Activated B cell treated with CpG ODN at 0.5 μM for 24 hours (primary cell): ENCODE measurements around the gene SUGCT. TPM values are rescaled to one million over a fixed set of nuclear protein-coding genes. Genes with fewer than 3 reads are reported as not detected.

Experiments
- ATAC-seq: fragments of 200-7000 bp; cut with Tn5 transposase; one replicate; pipeline ENCODE4 v1.10.0; 2021; ENCODE audit warnings: low read depth, mild to moderate bottlenecking, moderate library complexity
- CTCF ChIA-PET: fragments of 350-600 bp; sonication (Branson Sonifier 250); formaldehyde crosslinking; loops from one replicate; lab custom pipeline; 2021; ENCODE audit warnings: antibody characterized with exemption; lab: Charles Lee
- POLR2A ChIA-PET: fragments of 350-600 bp; sonication (Branson Sonifier 250); formaldehyde crosslinking; loops from one replicate; lab custom pipeline; 2021; ENCODE audit warnings: antibody characterized with exemption; lab: Charles Lee
- DNase-seq: peaks from one replicate; pipeline ENCODE4 v3.0.0; 2022
- H3K27ac Mint-ChIP-seq: one replicate; pipeline ENCODE4 v1.8.0; 2020; ENCODE audit warnings: mixed read lengths
- H3K27me3 Mint-ChIP-seq: one replicate; pipeline ENCODE4 v1.8.0; 2021; ENCODE audit warnings: mixed read lengths
- H3K36me3 Mint-ChIP-seq: one replicate; pipeline ENCODE4 v1.8.0; 2021; ENCODE audit warnings: low read depth, mixed read lengths
- H3K4me1 Mint-ChIP-seq: one replicate; pipeline ENCODE4 v1.8.0; 2021; ENCODE audit warnings: mixed read lengths
- H3K4me3 Mint-ChIP-seq: one replicate; pipeline ENCODE4 v1.8.0; 2020; ENCODE audit warnings: mild to moderate bottlenecking, mixed read lengths
- H3K9me3 Mint-ChIP-seq: one replicate; pipeline ENCODE4 v1.8.0; 2020; ENCODE audit warnings: mixed read lengths
- CTCF ChIP-seq: fragments of 200-600 bp; IDR thresholded peaks from one replicate; pipeline ENCODE4 v1.8.0; 2022; ENCODE audit warnings: antibody characterized with exemption, mild to moderate bottlenecking
- intact Hi-C: fragments of 100-400 bp; cut with micrococcal nuclease; formaldehyde crosslinking; loops from one replicate; pipeline ENCODE4 v1.15.1; 2024
- total RNA-seq: library from RNA; stranded (reverse); gene quantifications from 2 replicates; pipeline ENCODE4 v1.2.3, GENCODE V29; 2022

SUGCT gene
- total RNA-seq, 1 donor from 2014 or later = 1.3 TPM

GRCh38 chr7:40306596-40306995 is 171.8 kb downstream of the SUGCT start:
- ChIA-PET POLR2A (no interaction called here), CTCF (no interaction called here)
- Mint-ChIP-seq H3K36me3 (no peaks in the 10 kb centered on the region), H3K9me3 (no peaks in the 10 kb centered on the region), H3K27ac (no peak overlapping the region), H3K4me3 (no peak overlapping the region), H3K27me3 (no peaks in the 10 kb centered on the region), H3K4me1 (no peaks in the 10 kb centered on the region)
- no peak for TF ChIP-seq CTCF
- no peak for ATAC-seq
- DNase-seq = no peak
- intact Hi-C loops = no loop called here

GRCh38 chr7:40310258-40310657 is 175.5 kb downstream of the SUGCT start:
- ATAC-seq = no peak
- Mint-ChIP-seq H3K4me1 (no peaks in the 10 kb centered on the region), H3K36me3 (no peaks in the 10 kb centered on the region), H3K27ac (no peak overlapping the region), H3K27me3 (no peaks in the 10 kb centered on the region), H3K9me3 (no peaks in the 10 kb centered on the region), H3K4me3 (no peak overlapping the region)
- intact Hi-C loops = no loop called here
- no peak for TF ChIP-seq CTCF
- ChIA-PET POLR2A (no interaction called here), CTCF (no interaction called here)
- no peak for DNase-seq

GRCh38 chr7:40311307-40311706 is 176.5 kb downstream of the SUGCT start:
- ChIA-PET POLR2A (no interaction called here), CTCF (no interaction called here)
- no peak overlapping the region for H3K4me3 Mint-ChIP-seq
- ATAC-seq = no peak
- intact Hi-C loops = no loop called here
- no peaks in the 10 kb centered on the region for H3K9me3 Mint-ChIP-seq
- H3K27ac Mint-ChIP-seq = no peak overlapping the region
- DNase-seq = no peak
- H3K4me1 Mint-ChIP-seq = no peaks in the 10 kb centered on the region
- TF ChIP-seq CTCF = no peak
- no peaks in the 10 kb centered on the region for H3K27me3 Mint-ChIP-seq
- no peaks in the 10 kb centered on the region for H3K36me3 Mint-ChIP-seq

- ChIA-PET CTCF (no interaction called here), POLR2A (no interaction called here)
- TF ChIP-seq CTCF = no peak
- ATAC-seq (no peak), DNase-seq (no peak)
- no peak overlapping the region for H3K4me3 Mint-ChIP-seq
- no peaks in the 10 kb centered on the region for H3K27me3 Mint-ChIP-seq
- intact Hi-C loops = no loop called here
- H3K27ac Mint-ChIP-seq = no peak overlapping the region
- no peaks in the 10 kb centered on the region for H3K36me3 Mint-ChIP-seq
- no peaks in the 10 kb centered on the region for H3K9me3 Mint-ChIP-seq
- H3K4me1 Mint-ChIP-seq = no peaks in the 10 kb centered on the region
Measured at GRCh38 chr7:40315277-40315676, 180.5 kb downstream of the SUGCT start.

GRCh38 chr7:40316176-40316575 is 181.4 kb downstream of the SUGCT start:
- TF ChIP-seq CTCF = no peak
- Mint-ChIP-seq H3K4me3 (no peak overlapping the region), H3K27me3 (no peaks in the 10 kb centered on the region), H3K4me1 (no peaks in the 10 kb centered on the region), H3K27ac (no peak overlapping the region), H3K36me3 (no peaks in the 10 kb centered on the region), H3K9me3 (no peaks in the 10 kb centered on the region)
- no peak for DNase-seq
- CTCF ChIA-PET = no interaction called here
- POLR2A ChIA-PET = no interaction called here
- intact Hi-C loops = no loop called here
- no peak for ATAC-seq
